Liver (tissue), 3 donors: ENCODE data around the gene SLC49A3.

Source experiments
- JUND ChIP-seq, 2 donors: IDR thresholded peaks; 2 replicates each; pipeline ENCODE4 v1.6.1; 2016; ENCODE audit warnings: antibody characterized with exemption in 2 of 2
- TAF1 ChIP-seq: conservative IDR thresholded peaks from 2 replicates; pipeline ENCODE4 v1.6.1; 2016; ENCODE audit warnings: antibody characterized with exemption, mild to moderate bottlenecking
- YY1 ChIP-seq: IDR thresholded peaks from 2 replicates; pipeline ENCODE4 v1.6.1; 2016; ENCODE audit warnings: antibody characterized with exemption, mild to moderate bottlenecking
- TF ChIP-seq, protein P1 (sequence below): fragments of 150-350 bp; IDR thresholded peaks from 2 replicates; pipeline ENCODE4 v1.5.1; 2017; ENCODE audit warnings: improper control_type of control experiment, low read depth, low read length; ENCODE audit not compliant: missing input control
- TF ChIP-seq, protein P2 (sequence below): IDR thresholded peaks from 2 replicates; pipeline ENCODE4 v1.6.1; 2016; ENCODE audit warnings: antibody characterized with exemption
- TF ChIP-seq, protein P3 (sequence below): IDR thresholded peaks from 2 replicates; pipeline ENCODE4 v1.6.1; 2016; ENCODE audit warnings: antibody characterized with exemption, mild to moderate bottlenecking
- donor health status: healthy.
- donor health status: healthy.

DNA sequence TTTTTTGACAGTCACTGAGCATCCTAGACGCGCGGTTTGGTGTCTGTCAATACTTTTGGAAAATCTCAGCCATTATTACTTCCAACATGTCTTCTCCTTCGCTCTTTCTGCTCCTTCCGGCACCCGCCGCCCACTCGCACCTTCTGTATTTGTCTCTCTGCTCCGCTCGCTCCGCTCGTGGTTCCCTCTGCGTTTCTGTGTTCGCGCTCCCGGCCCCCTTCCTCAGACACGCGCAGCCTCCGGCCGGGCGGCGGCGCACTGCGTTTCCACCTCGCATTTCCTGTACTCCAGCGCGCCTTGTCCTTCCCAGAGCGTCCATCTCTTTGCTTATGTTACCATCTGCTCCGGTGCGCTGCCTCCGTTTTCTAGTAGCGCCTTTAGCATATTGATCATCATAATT, 42.5 kb downstream of the SLC49A3 start:
- TF ChIP-seq, protein P1, sequence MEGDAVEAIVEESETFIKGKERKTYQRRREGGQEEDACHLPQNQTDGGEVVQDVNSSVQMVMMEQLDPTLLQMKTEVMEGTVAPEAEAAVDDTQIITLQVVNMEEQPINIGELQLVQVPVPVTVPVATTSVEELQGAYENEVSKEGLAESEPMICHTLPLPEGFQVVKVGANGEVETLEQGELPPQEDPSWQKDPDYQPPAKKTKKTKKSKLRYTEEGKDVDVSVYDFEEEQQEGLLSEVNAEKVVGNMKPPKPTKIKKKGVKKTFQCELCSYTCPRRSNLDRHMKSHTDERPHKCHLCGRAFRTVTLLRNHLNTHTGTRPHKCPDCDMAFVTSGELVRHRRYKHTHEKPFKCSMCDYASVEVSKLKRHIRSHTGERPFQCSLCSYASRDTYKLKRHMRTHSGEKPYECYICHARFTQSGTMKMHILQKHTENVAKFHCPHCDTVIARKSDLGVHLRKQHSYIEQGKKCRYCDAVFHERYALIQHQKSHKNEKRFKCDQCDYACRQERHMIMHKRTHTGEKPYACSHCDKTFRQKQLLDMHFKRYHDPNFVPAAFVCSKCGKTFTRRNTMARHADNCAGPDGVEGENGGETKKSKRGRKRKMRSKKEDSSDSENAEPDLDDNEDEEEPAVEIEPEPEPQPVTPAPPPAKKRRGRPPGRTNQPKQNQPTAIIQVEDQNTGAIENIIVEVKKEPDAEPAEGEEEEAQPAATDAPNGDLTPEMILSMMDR: no peak
- TF ChIP-seq TAF1: no peak
- TF ChIP-seq, protein P2, sequence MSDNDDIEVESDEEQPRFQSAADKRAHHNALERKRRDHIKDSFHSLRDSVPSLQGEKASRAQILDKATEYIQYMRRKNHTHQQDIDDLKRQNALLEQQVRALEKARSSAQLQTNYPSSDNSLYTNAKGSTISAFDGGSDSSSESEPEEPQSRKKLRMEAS: no peak
- TF ChIP-seq, protein P3, sequence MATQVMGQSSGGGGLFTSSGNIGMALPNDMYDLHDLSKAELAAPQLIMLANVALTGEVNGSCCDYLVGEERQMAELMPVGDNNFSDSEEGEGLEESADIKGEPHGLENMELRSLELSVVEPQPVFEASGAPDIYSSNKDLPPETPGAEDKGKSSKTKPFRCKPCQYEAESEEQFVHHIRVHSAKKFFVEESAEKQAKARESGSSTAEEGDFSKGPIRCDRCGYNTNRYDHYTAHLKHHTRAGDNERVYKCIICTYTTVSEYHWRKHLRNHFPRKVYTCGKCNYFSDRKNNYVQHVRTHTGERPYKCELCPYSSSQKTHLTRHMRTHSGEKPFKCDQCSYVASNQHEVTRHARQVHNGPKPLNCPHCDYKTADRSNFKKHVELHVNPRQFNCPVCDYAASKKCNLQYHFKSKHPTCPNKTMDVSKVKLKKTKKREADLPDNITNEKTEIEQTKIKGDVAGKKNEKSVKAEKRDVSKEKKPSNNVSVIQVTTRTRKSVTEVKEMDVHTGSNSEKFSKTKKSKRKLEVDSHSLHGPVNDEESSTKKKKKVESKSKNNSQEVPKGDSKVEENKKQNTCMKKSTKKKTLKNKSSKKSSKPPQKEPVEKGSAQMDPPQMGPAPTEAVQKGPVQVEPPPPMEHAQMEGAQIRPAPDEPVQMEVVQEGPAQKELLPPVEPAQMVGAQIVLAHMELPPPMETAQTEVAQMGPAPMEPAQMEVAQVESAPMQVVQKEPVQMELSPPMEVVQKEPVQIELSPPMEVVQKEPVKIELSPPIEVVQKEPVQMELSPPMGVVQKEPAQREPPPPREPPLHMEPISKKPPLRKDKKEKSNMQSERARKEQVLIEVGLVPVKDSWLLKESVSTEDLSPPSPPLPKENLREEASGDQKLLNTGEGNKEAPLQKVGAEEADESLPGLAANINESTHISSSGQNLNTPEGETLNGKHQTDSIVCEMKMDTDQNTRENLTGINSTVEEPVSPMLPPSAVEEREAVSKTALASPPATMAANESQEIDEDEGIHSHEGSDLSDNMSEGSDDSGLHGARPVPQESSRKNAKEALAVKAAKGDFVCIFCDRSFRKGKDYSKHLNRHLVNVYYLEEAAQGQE: no peak
- TF ChIP-seq YY1: no peak
- TF ChIP-seq JUND (IDR thresholded peaks at IDR 0.05): no peak
